H1 (cell line): ENCODE measurements around the gene ABCA1. TPM values are rescaled to one million over a fixed set of nuclear protein-coding genes. Genes with fewer than 3 reads are reported as not detected.
"Not testable (repeated sequence)": the region's sequence is repeated elsewhere in the genome, so short reads cannot be mapped to it uniquely, and the experiment has no call there.

Source experiments
- CTCF ChIA-PET: fragments of 300-600 bp; sonication (Branson Sonifier 250); formaldehyde crosslinking; loops from one replicate; lab custom pipeline; 2021; ENCODE audit not compliant: partially characterized antibody; lab: Charles Lee
- POLR2A ChIA-PET: fragments of 300-600 bp; sonication (Branson Sonifier 250); formaldehyde crosslinking; loops from one replicate; lab custom pipeline; 2021; ENCODE audit warnings: inconsistent platforms; ENCODE audit not compliant: partially characterized antibody; lab: Charles Lee
- DNase-seq, 2 experiments: peaks; one replicate each; pipeline versions ENCODE4 v3.0.0 to v3.0.0-alpha.2; 2010 to 2022; ENCODE audit warnings: low spot score in 2 of 2, low read depth in 1 of 2, mixed read lengths in 1 of 2
- FAIRE-seq: peaks from 2 replicates; lab custom pipeline; 2011; peaks lifted over from hg19 to GRCh38; lab: Jason Lieb, UNC
- H2AFZ ChIP-seq: 2 replicates; pipeline ENCODE4 v1.8.1; 2012; ENCODE audit warnings: low read length, inconsistent platforms
- H2AK5ac ChIP-seq: 2 replicates; pipeline ENCODE4 v1.6.1; 2013; ENCODE audit warnings: low read depth, low read length
- H2BK120ac ChIP-seq: replicated peaks from 2 replicates; pipeline ENCODE3; 2013; ENCODE audit warnings: low read depth, low read length, inconsistent platforms
- H2BK12ac ChIP-seq: 2 replicates; pipeline ENCODE4 v1.6.1; 2013; ENCODE audit warnings: low read depth, low read length
- H2BK15ac ChIP-seq: 2 replicates; pipeline ENCODE4 v1.6.1; 2013; ENCODE audit warnings: low read length
- H2BK20ac ChIP-seq: 2 replicates; pipeline ENCODE4 v1.6.1; 2013; ENCODE audit warnings: low read length
- H2BK5ac ChIP-seq: 2 replicates; pipeline ENCODE4 v1.6.1; 2013; ENCODE audit warnings: low read depth, low read length
- H3K14ac ChIP-seq: 2 replicates; pipeline ENCODE4 v1.6.1; 2013; ENCODE audit warnings: inconsistent platforms; ENCODE audit not compliant: insufficient read length
- H3K18ac ChIP-seq: 2 replicates; pipeline ENCODE4 v1.6.1; 2013; ENCODE audit warnings: low read length; ENCODE audit errors: extremely low read depth
- H3K23ac ChIP-seq: 2 replicates; pipeline ENCODE4 v1.6.1; 2013; ENCODE audit warnings: inconsistent platforms; ENCODE audit not compliant: insufficient read length
- H3K23me2 ChIP-seq: 2 replicates; pipeline ENCODE4 v1.6.1; 2013; ENCODE audit warnings: low read depth, low read length
- H3K27ac ChIP-seq: 2 replicates; pipeline ENCODE4 v1.6.1; 2011; ENCODE audit warnings: low read depth, low read length, inconsistent platforms
- H3K27me3 ChIP-seq, 4 experiments: replicated peaks in 1 of 4; 1 replicate in 1 of 4; 2 replicates in 3 of 4; pipeline versions ENCODE4 v1.6.1 to v1.8.1; 2011 to 2013; ENCODE audit warnings: low read length in 3 of 4, mild to moderate bottlenecking in 3 of 4, inconsistent platforms in 2 of 4, mixed read lengths in 2 of 4, moderate library complexity in 1 of 4; ENCODE audit not compliant: control insufficient read depth in 3 of 4, insufficient read depth in 3 of 4; ENCODE audit errors: extremely low read depth in 1 of 4
- H3K36me3 ChIP-seq, 4 experiments: 2 replicates each; pipeline versions ENCODE4 v1.6.1 to v1.8.1; 2011 to 2013; ENCODE audit warnings: mild to moderate bottlenecking in 4 of 4, low read length in 3 of 4, moderate library complexity in 2 of 4, control low read depth in 1 of 4, inconsistent platforms in 1 of 4; ENCODE audit not compliant: insufficient read depth in 4 of 4, control insufficient read depth in 2 of 4
- H3K4ac ChIP-seq: replicated peaks from 2 replicates; pipeline ENCODE3; 2013; ENCODE audit warnings: low read length, low read depth, mixed read lengths, inconsistent platforms; ENCODE audit not compliant: insufficient read length
- H3K4me1 ChIP-seq, 4 experiments: replicated peaks in 1 of 4; 1 replicate in 1 of 4; 2 replicates in 3 of 4; pipeline versions ENCODE4 v1.6.1 to v1.8.1; 2011 to 2013; ENCODE audit warnings: low read length in 3 of 4, inconsistent platforms in 2 of 4, mixed read lengths in 1 of 4; ENCODE audit not compliant: insufficient read depth in 4 of 4, control insufficient read depth in 3 of 4
- H3K4me2 ChIP-seq, 2 experiments: 2 replicates each; pipeline versions ENCODE4 v1.6.1 to v1.8.1; 2011 to 2013; ENCODE audit warnings: low read depth in 2 of 2, low read length in 2 of 2, control low read depth in 1 of 2, inconsistent platforms in 1 of 2, mild to moderate bottlenecking in 1 of 2; ENCODE audit not compliant: insufficient read depth in 1 of 2
- H3K4me3 ChIP-seq, 4 experiments: fragments of 200-600, 300-600 bp in 1 of 4; sonication (generic), shearing (Covaris generic), sonication (Bioruptor Twin) in 1 of 4; 2 replicates each; pipeline versions ENCODE4 v1.5.1 to v1.8.1; 2011 to 2016; ENCODE audit warnings: low read length in 4 of 4, low read depth in 3 of 4, control low read depth in 2 of 4, inconsistent platforms in 2 of 4, mild to moderate bottlenecking in 2 of 4, mixed read lengths in 1 of 4, moderate library complexity in 1 of 4; ENCODE audit not compliant: insufficient read depth in 2 of 4; ENCODE audit errors: extremely low read depth in 1 of 4
- H3K56ac ChIP-seq: replicated peaks from 2 replicates; pipeline ENCODE3; 2013; ENCODE audit warnings: low read depth, mild to moderate bottlenecking, mixed read lengths, low read length, inconsistent platforms; ENCODE audit not compliant: insufficient read length
- H3K79me1 ChIP-seq: 2 replicates; pipeline ENCODE4 v1.6.1; 2013; ENCODE audit warnings: low read depth, low read length, control low read depth
- H3K79me2 ChIP-seq, 2 experiments: 2 replicates each; pipeline versions ENCODE4 v1.6.1 to v1.8.1; 2012 to 2013; ENCODE audit warnings: low read length in 2 of 2, mild to moderate bottlenecking in 2 of 2, inconsistent platforms in 1 of 2; ENCODE audit not compliant: insufficient read depth in 2 of 2, control insufficient read depth in 1 of 2
- H3K9ac ChIP-seq, 4 experiments: replicated peaks in 1 of 4; 1 replicate in 1 of 4; 2 replicates in 3 of 4; pipeline versions ENCODE4 v1.6.1 to v1.8.1; 2011 to 2013; ENCODE audit warnings: low read depth in 3 of 4, low read length in 3 of 4, control low read depth in 2 of 4, mild to moderate bottlenecking in 2 of 4, moderate library complexity in 2 of 4, inconsistent platforms in 1 of 4; ENCODE audit errors: extremely low read depth in 1 of 4
- H3K9me3 ChIP-seq, 2 experiments: 2 replicates each; pipeline versions ENCODE4 v1.6.1 to v1.8.1; 2012 to 2013; ENCODE audit warnings: mild to moderate bottlenecking in 2 of 2, moderate library complexity in 2 of 2, control low read depth in 1 of 2, inconsistent platforms in 1 of 2, low read depth in 1 of 2, low read length in 1 of 2, mixed read lengths in 1 of 2; ENCODE audit not compliant: insufficient read depth in 2 of 2
- H4K20me1 ChIP-seq, 2 experiments: replicated peaks in 1 of 2; 2 replicates each; pipeline versions ENCODE3 to v1.8.1; 2011 to 2013; ENCODE audit warnings: inconsistent platforms in 2 of 2, low read length in 2 of 2, mild to moderate bottlenecking in 1 of 2; ENCODE audit not compliant: insufficient read depth in 2 of 2, control insufficient read depth in 1 of 2
- H4K5ac ChIP-seq: 2 replicates; pipeline ENCODE4 v1.6.1; 2013; ENCODE audit warnings: low read length, low read depth, mixed read lengths, inconsistent platforms; ENCODE audit not compliant: insufficient read length
- H4K8ac ChIP-seq: 2 replicates; pipeline ENCODE4 v1.8.0; 2013; ENCODE audit warnings: mild to moderate bottlenecking, moderate library complexity, low read length, inconsistent platforms; ENCODE audit not compliant: insufficient read depth; ENCODE audit errors: extremely low read depth
- H4K91ac ChIP-seq: replicated peaks from 2 replicates; pipeline ENCODE3; 2013; ENCODE audit warnings: low read length, mixed read lengths, inconsistent platforms; ENCODE audit not compliant: insufficient read length
- WGBS, 2 experiments: shearing (Covaris generic) in 1 of 2; methylation state at CpG; one replicate each; pipeline versions ENCODE4 v1.1.6 to v1.1.7; 2013 to 2015; ENCODE audit warnings: low lambda C conversion rate in 2 of 2, mixed read lengths in 2 of 2, inconsistent platforms in 1 of 2, low coverage in 1 of 2, missing lambda C conversion rate in 1 of 2; ENCODE audit not compliant: insufficient replicate concordance in 2 of 2, insufficient coverage in 1 of 2, insufficient read length in 1 of 2; ENCODE audit errors: extremely low coverage in 1 of 2, missing lambda C conversion rate in 1 of 2; 5-methylcytosine and 5-hydroxymethylcytosine counted together
- polyA plus RNA-seq, 7 experiments: library from polyadenylated mRNA; depleted of rRNA in 3 of 7; stranded (reverse) in 5 of 7; unstranded in 2 of 7; fragments of >200 nt in 5 of 7; fragments of 200-250 nt in 2 of 7; gene quantifications; 1 replicate in 5 of 7; 2 replicates in 1 of 7; 4 replicates in 1 of 7; pipeline versions ENCODE4 v1.2.1 to v1.2.3, GENCODE V29; 2011 to 2013; ENCODE audit warnings: missing spikeins in 2 of 7, mixed read lengths in 2 of 7
- total RNA-seq: library from RNA; stranded (reverse); fragmentation: NEBNext Ultra II Directional; extraction: Animal tissue kit (Norgen Biotek cat#: 25700); gene quantifications from 2 replicates; pipeline ENCODE4 v1.2.1, GENCODE V29; 2021

ABCA1 gene
- total and polyA plus RNA-seq, 2 of the 8 experiments (the other 6 are each of a cell fraction or from before 2014, with no cell fraction given): 6.9 to 7.8 TPM

DNA sequence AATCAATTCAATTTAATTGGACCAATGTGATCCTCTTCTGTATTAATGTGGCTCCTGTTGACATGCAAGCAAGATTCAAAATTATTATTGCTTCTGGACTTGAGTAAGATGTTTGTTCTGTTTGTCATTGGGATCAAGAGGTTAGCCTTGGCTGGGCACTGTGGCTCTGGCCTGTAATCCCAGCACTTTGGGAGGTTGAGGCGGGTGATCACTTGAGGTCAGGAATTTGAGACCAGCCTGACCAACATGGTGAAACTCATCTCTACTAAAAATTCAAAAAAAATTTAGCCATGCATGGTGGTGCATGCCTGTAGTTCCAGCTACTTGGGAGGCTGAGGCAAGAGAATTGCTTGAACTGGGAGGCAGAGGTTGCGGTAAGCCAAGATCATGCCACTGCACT lies 5.1 kb upstream of the ABCA1 start:
- 96% methylated on average over 2 of the region's 2 CpGs; no CpG with 5 or more reads in 1 of the 2 experiments for whole genome bisulfite sequencing, 2 experiments
- H2BK120ac ChIP-seq, H4K8ac ChIP-seq, H3K4me3 ChIP-seq, H3K79me1 ChIP-seq, H2AFZ ChIP-seq, H3K4me2 ChIP-seq, POLR2A ChIA-PET, H2BK5ac ChIP-seq, H3K27me3 ChIP-seq, H3K36me3 ChIP-seq, H2AK5ac ChIP-seq, H3K18ac ChIP-seq, H3K23ac ChIP-seq, H3K4ac ChIP-seq, H3K79me2 ChIP-seq, H3K56ac ChIP-seq, H2BK12ac ChIP-seq, H3K23me2 ChIP-seq, H4K5ac ChIP-seq, DNase-seq, H3K9me3 ChIP-seq, H2BK20ac ChIP-seq, H3K27ac ChIP-seq, H4K91ac ChIP-seq, FAIRE-seq, H3K14ac ChIP-seq, H2BK15ac ChIP-seq, H3K4me1 ChIP-seq, H4K20me1 ChIP-seq, H3K9ac ChIP-seq: not testable (repeated sequence)
- CTCF ChIA-PET: interaction anchor here (0.5 to 1.7 kb wide), 4 partner anchors 16 to 482 kb away, joined by 3 to 4 read pairs (median 4); no protein-coding TSS in a partner anchor
